HG03460 (cell line): ENCODE data around the gene IFNL1.
"Not testable (repeated sequence)": the region's sequence is repeated elsewhere in the genome, so short reads cannot be mapped to it uniquely, and the experiment has no call there.

Experiments
- ATAC-seq: cut with Tn5 transposase; IDR thresholded peaks from one replicate; pipeline ENCODE4 v1.9.1; 2021; ENCODE audit not compliant: unreplicated experiment

IFNL1 gene

GRCh38 chr19:39332293-39332692, 36.1 kb downstream of the IFNL1 start:
- ATAC-seq = no peak

- ATAC-seq = not testable (repeated sequence)
Measured at GRCh38 chr19:39332738-39333137, 36.5 kb downstream of the IFNL1 start.

DNA sequence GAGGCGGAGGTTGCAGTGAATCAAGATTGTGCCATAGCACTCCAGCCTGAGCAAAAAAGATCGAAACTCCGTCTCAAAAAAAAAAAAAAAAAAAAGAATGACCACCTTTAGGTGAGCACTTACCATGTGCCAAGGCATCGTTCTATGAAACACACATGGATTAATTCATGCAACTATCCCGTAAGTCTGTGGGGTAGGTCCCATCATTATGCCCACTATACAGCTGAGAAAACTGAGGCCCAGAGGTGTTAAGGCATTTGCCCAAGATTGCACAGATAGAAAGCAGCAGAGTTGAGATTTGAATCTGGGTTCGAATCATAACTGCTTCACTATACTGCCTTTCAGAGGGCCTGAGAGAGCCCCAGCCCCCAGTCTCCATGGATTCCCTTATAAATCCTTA, 37.3 kb downstream of the IFNL1 start:
- ATAC-seq = no peak

- no peak for ATAC-seq
Measured at GRCh38 chr19:39334444-39334976, 38.3 kb downstream of the IFNL1 start.

GRCh38 chr19:39335168-39335548, 39.0 kb downstream of the IFNL1 start:
- no peak for ATAC-seq

DNA sequence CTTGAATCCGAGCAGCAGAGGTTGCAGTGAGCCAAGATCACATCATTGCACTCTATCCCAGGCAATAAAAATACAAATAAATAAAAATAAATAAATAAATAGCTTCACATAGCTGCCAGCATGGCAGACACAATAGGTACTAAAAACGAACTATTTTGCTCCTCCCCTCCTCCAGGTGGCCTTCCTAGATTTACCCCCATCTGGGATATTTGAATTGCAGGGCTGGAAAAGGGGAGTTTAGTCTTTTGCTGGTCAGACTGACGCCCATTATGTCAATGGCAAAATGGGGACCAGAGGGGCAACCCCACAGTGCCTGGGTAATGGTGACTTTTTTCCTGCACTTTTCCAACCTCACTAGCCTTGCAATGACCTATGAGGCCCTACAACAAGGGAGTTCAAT, 40.3 kb downstream of the IFNL1 start:
- ATAC-seq = no peak

DNA sequence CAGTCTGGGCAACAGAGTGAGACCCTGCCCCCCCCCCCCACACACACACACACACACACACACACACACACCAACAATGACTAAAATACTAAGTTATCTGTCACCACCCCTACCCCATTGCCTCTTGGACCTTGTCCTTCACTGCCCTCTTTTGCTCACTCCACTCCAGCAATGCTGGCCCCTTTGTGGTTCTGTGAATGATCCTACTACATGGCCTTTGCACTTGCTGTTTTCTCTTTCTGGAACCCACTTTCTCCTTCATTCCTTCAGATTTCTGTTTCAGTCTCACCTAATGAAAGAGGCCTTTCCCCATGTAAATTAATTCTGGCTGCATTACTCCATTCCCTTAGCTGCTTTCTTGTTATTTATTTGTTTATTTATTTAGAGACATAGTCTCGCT, 43.5 kb downstream of the IFNL1 start:
- ATAC-seq = no peak

- ATAC-seq = not testable (repeated sequence)
Measured at GRCh38 chr19:39340156-39340555, 43.9 kb downstream of the IFNL1 start.

GRCh38 chr19:39341129-39341718, 45.0 kb downstream of the IFNL1 start:
- ATAC-seq = no peak

- ATAC-seq = peak; percentile 80
Measured at GRCh38 chr19:39341719-39342604, 45.8 kb downstream of the IFNL1 start, which contains the start of gene SAMD4B. TSS of gene SAMD4B (plus strand) at chr19:39342421. CDS start at chr19:39356894, 14,473 bp downstream.

- no peak for ATAC-seq
Measured at GRCh38 chr19:39342647-39343305, 46.6 kb downstream of the IFNL1 start.

- no peak for ATAC-seq
Measured at GRCh38 chr19:39345956-39346355, 49.7 kb downstream of the IFNL1 start.

GRCh38 chr19:39347332-39348164, 51.3 kb downstream of the IFNL1 start:
- no peak for ATAC-seq
